Colonic mucosa (tissue), 4 donors: ENCODE measurements around the gene CST9L. TPM values are rescaled to one million over a fixed set of nuclear protein-coding genes. Genes with fewer than 3 reads are reported as not detected.

Experiments
- DNase-seq: peaks from one replicate; pipeline ENCODE4 v3.0.0-alpha.2; 2020
- H3K27ac ChIP-seq: fragments of 200-600 bp; one replicate; pipeline ENCODE4 v1.8.0; 2021
- H3K27me3 ChIP-seq: fragments of 200-600 bp; one replicate; pipeline ENCODE4 v1.8.0; 2021
- H3K36me3 ChIP-seq: fragments of 200-600 bp; one replicate; pipeline ENCODE4 v1.8.0; 2021
- H3K4me1 ChIP-seq: fragments of 200-600 bp; one replicate; pipeline ENCODE4 v1.8.0; 2021; ENCODE audit warnings: mild to moderate bottlenecking
- H3K4me3 ChIP-seq: fragments of 200-600 bp; one replicate; pipeline ENCODE4 v1.8.0; 2021
- H3K9ac ChIP-seq, 2 donors: one replicate each; pipeline ENCODE4 v1.7.0; 2013; ENCODE audit warnings: control low read depth in 2 of 2, low read depth in 2 of 2, low read length in 2 of 2
- H3K9me3 ChIP-seq: fragments of 200-600 bp; one replicate; pipeline ENCODE4 v1.8.0; 2021
- CTCF ChIP-seq: fragments of 200-600 bp; IDR thresholded peaks from one replicate; pipeline ENCODE4 v1.8.0; 2022; ENCODE audit warnings: antibody characterized with exemption, mild to moderate bottlenecking
- intact Hi-C: fragments of 100-400 bp; cut with DNase I; formaldehyde crosslinking; loops from one replicate; pipeline ENCODE4 v1.14.1; 2022
- total RNA-seq, 2 donors: library from RNA; stranded (reverse); fragmentation: NEBNext Ultra II Directional in 1 of 2; extraction: Animal tissue kit (Norgen Biotek cat#: 25700) in 1 of 2; gene quantifications; one replicate each; pipeline ENCODE4 v1.2.1, GENCODE V29; 2021
- donor health status: healthy.
- donor health status: DM: no; HTN: no; CAD: no.
- donor health status: DM: no; HTN: no; CAD: no.

CST9L gene
- total RNA-seq, 2 donors from 2014 or later: not detected

DNA sequence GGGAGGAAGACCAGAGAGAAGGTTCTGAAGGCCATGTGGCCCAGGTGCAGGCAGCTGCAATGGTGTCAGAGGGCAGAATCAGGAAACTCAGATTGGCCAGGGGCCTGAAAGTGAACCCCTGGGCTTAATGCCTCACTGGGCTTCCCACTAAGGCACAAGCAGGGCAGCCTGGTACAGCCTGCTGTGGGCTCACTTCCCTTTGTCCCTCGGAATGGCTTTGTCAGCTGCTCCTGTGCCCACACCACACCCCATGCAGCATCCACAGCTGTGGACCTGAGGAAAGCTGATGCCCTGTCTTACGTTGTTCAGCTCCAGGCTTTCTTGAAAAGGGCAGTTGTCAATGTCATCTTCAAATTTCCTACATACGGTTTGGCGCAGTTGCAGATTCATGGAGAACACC lies 35.0 kb upstream of the CST9L start:
- Histone ChIP-seq H3K9me3 (no peaks in the 10 kb centered on the region), H3K36me3 (no peaks in the 10 kb centered on the region), H3K27me3 (no peaks in the 10 kb centered on the region), H3K4me3 (no peak overlapping the region), H3K4me1 (no peaks in the 10 kb centered on the region), H3K27ac (no peak overlapping the region), H3K9ac (no peak overlapping the region)
- DNase-seq: peak; percentile 12
- intact Hi-C loops: no loop called here
- no peak for TF ChIP-seq CTCF

- intact Hi-C loops: no loop called here
- DNase-seq: no peak
Observed at GRCh38 chr20:23602699-23603098, 34.4 kb upstream of the CST9L start.

GRCh38 chr20:23602241-23602640 lies 34.0 kb upstream of the CST9L start:
- Histone ChIP-seq H3K9ac (no peak overlapping the region), H3K9me3 (no peaks in the 10 kb centered on the region), H3K27me3 (no peaks in the 10 kb centered on the region), H3K36me3 (no peaks in the 10 kb centered on the region), H3K4me1 (no peaks in the 10 kb centered on the region), H3K27ac (no peak overlapping the region), H3K4me3 (no peak overlapping the region)
- no peak for TF ChIP-seq CTCF
- no peak for DNase-seq
- intact Hi-C loops: no loop called here

More at GRCh38 chr20:23602699-23603098, 34.4 kb upstream of the CST9L start:
- Histone ChIP-seq H3K4me1 (no peaks in the 10 kb centered on the region), H3K4me3 (no peak overlapping the region), H3K27me3 (no peaks in the 10 kb centered on the region), H3K9me3 (no peaks in the 10 kb centered on the region), H3K27ac (no peak overlapping the region), H3K9ac (no peak overlapping the region), H3K36me3 (no peaks in the 10 kb centered on the region)
- TF ChIP-seq CTCF: no peak

GRCh38 chr20:23601715-23602114 lies 33.4 kb upstream of the CST9L start:
- intact Hi-C loops: no loop called here
- Histone ChIP-seq H3K4me3 (no peak overlapping the region), H3K9ac (no peak overlapping the region), H3K9me3 (no peaks in the 10 kb centered on the region), H3K36me3 (no peaks in the 10 kb centered on the region), H3K27ac (no peak overlapping the region), H3K4me1 (no peaks in the 10 kb centered on the region), H3K27me3 (no peaks in the 10 kb centered on the region)
- no peak for TF ChIP-seq CTCF
- no peak for DNase-seq

DNA sequence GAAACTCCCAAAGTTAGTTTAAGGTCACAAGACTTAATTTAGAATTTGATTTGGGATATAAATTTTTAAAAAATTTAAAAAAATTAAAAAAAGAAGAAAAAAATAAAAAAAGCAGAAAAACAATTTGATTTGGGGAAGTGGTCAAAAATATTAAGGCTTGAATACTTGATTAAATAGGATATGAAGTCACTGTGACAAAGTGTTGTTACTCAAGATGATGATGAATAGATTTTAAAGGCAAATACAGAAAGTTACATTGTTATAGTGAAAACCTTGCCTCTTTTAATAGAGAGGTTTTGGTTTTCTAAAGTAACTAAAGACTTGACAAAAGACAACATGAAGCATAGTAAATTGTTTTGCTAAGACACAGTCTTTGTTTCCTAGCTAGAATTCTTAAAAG lies 30.2 kb upstream of the CST9L start:
- Histone ChIP-seq H3K9ac (no peak overlapping the region), H3K4me1 (no peaks in the 10 kb centered on the region), H3K4me3 (no peak overlapping the region), H3K9me3 (no peaks in the 10 kb centered on the region), H3K27me3 (no peaks in the 10 kb centered on the region), H3K27ac (no peak overlapping the region), H3K36me3 (no peaks in the 10 kb centered on the region)
- intact Hi-C loops: no loop called here
- DNase-seq: no peak
- TF ChIP-seq CTCF: no peak
